ENCODE results near the gene MEAK7. TPM values are rescaled to one million over a fixed set of nuclear protein-coding genes. Genes with fewer than 3 reads are reported as not detected.
A peak's percentile ranks its signal among the peaks of the same experiment; 100 is the strongest.

MEAK7 gene, protein sequence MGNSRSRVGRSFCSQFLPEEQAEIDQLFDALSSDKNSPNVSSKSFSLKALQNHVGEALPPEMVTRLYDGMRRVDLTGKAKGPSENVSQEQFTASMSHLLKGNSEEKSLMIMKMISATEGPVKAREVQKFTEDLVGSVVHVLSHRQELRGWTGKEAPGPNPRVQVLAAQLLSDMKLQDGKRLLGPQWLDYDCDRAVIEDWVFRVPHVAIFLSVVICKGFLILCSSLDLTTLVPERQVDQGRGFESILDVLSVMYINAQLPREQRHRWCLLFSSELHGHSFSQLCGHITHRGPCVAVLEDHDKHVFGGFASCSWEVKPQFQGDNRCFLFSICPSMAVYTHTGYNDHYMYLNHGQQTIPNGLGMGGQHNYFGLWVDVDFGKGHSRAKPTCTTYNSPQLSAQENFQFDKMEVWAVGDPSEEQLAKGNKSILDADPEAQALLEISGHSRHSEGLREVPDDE
- 18.4 and 22.5 TPM in 2 replicates for total RNA-seq (ENCODE audit: low replicate concordance)

DNA sequence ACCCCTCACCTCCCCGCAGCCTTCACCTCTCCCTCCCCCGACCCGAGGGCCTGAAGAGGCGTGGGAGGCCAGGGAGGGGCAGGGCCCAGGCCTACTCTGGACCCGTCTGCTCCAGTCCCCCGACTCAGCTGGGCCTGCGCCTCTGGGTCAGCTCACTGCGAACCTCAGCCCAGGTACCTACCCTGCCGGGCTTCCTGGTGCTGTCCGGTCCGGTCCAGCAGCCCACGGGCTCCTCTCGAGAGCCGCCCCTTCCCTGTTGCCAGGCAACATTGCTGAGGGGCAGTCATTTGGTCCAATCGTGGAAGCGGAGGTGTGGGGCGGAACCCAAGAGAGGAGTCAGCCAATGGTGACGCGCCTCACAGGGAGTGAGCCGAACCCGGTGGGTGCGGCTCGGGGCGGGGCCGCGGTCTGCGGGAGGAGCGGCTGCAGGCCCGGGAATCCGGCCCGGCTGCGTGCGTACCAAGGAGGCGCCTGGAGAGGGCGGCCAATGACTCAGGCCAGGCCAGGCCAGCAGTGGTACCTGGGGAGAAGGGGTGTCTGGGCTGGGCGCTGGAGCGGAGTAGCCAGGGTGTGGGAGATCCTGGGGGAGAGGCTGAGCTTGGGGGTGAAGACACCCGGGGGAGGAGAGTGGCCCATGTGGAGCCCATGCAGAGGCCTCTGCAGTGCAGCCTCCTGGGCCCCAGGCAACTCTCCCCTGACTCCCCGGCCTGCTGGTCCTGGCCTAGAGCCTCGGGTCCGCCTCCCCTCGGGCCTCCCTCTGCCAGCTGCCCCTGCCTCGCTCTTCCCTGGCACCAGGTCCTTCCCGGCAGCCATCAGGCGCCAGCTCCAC lies at the start of gene MEAK7:
MEAK7 (minus strand) TSS at position 240 of the 829 bp plus-strand sequence. CDS start 6,573 bp downstream, outside the sequence.
- Histone ChIP-seq H3K36me3 (no peaks in the 10 kb centered on the region), H3K4me1 (peaks cover 5% of the 10 kb centered on the region), H3K79me2 (ENCODE audit: low read depth) (peaks cover 5% of the 10 kb centered on the region), H3K9me3 (ENCODE audit: low read depth) (no peaks in the 10 kb centered on the region), H4K20me1 (ENCODE audit: low read depth) (no peaks in the 10 kb centered on the region), H3K4me3 (peak within 1 kb of the TSS; percentile 89), H3K27me3 (no peaks in the 10 kb centered on the region), H3K9ac (peak within 1 kb of the TSS; percentile 47), H2AFZ (replicated peaks) (peak within 1 kb of the TSS; percentile 99), H3F3A (ENCODE audit: low read depth) (no peaks in the 10 kb centered on the region), H3K27ac (no peak within 1 kb of the TSS), H3K4me2 (peak within 1 kb of the TSS; percentile 88)
- peak within 1 kb of the TSS; percentile 89 for H3K27ac Mint-ChIP-seq
- peaks cover 15% of the 10 kb centered on the region for H3K27me3 Mint-ChIP-seq (ENCODE audit: insufficient read depth, low read depth)
- no peaks in the 10 kb centered on the region for H3K9me3 Mint-ChIP-seq
- H3K4me1 Mint-ChIP-seq = peaks cover 31% of the 10 kb centered on the region
- TF ChIP-seq, protein P1, sequence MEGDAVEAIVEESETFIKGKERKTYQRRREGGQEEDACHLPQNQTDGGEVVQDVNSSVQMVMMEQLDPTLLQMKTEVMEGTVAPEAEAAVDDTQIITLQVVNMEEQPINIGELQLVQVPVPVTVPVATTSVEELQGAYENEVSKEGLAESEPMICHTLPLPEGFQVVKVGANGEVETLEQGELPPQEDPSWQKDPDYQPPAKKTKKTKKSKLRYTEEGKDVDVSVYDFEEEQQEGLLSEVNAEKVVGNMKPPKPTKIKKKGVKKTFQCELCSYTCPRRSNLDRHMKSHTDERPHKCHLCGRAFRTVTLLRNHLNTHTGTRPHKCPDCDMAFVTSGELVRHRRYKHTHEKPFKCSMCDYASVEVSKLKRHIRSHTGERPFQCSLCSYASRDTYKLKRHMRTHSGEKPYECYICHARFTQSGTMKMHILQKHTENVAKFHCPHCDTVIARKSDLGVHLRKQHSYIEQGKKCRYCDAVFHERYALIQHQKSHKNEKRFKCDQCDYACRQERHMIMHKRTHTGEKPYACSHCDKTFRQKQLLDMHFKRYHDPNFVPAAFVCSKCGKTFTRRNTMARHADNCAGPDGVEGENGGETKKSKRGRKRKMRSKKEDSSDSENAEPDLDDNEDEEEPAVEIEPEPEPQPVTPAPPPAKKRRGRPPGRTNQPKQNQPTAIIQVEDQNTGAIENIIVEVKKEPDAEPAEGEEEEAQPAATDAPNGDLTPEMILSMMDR (IDR thresholded peaks at IDR 0.05) = peak; percentile 12
- no peak for TF ChIP-seq EZH2 (IDR thresholded peaks at IDR 0.05)
- H3K4me3 Mint-ChIP-seq = peak within 1 kb of the TSS; percentile 90
- H3K36me3 Mint-ChIP-seq = peaks cover 10% of the 10 kb centered on the region
- DNase-seq (ENCODE audit: low spot score) = peak; percentile 99

DNA sequence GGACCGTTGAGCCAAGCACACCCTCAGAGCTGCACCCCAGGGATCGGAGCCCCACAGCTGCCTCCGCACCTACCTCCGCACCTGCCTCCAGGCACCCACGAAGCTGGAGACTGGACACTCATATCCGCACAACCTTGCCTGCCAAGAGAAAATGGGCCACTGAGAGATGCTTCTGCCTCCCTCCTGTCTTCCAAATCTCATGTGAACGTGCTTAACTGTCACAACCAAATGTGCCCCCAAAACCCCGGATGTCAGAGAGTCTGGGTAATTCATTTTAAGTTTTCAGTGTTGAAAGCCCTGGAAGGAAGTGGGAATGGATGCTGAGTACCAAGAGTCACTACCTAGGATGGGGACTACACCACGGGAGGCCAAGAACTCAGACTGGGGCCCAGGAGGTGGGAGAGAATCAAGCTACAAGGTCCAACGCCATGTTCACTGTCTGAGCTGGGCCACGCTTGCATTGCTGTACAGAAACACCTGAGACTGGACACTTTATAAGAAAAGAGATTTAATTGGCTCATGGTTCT lies 49.5 kb upstream of the MEAK7 start:
- no peak for DNase-seq (ENCODE audit: low spot score)
- Histone ChIP-seq H4K20me1 (ENCODE audit: low read depth) (no peaks in the 10 kb centered on the region), H3K27ac (no peak overlapping the region), H3F3A (ENCODE audit: low read depth) (peaks cover 26% of the 10 kb centered on the region), H3K9ac (no peak overlapping the region), H3K4me1 (peaks cover 20% of the 10 kb centered on the region), H3K36me3 (no peaks in the 10 kb centered on the region), H3K27me3 (no peaks in the 10 kb centered on the region), H3K4me3 (no peak overlapping the region), H2AFZ (replicated peaks) (no peak overlapping the region), H3K79me2 (ENCODE audit: low read depth) (no peaks in the 10 kb centered on the region), H3K9me3 (ENCODE audit: low read depth) (no peaks in the 10 kb centered on the region), H3K4me2 (no peak overlapping the region)
- no peaks in the 10 kb centered on the region for H3K36me3 Mint-ChIP-seq
- TF ChIP-seq, protein P1 (IDR thresholded peaks at IDR 0.05) = no peak
- no peak for TF ChIP-seq EZH2 (IDR thresholded peaks at IDR 0.05)
- no peak for TF ChIP-seq EZH2phosphoT487 (IDR thresholded peaks at IDR 0.05)
- H3K27me3 Mint-ChIP-seq (ENCODE audit: insufficient read depth, low read depth) = peaks cover 13% of the 10 kb centered on the region
- no peaks in the 10 kb centered on the region for H3K9me3 Mint-ChIP-seq
- peak overlapping the region; percentile 52 for H3K4me3 Mint-ChIP-seq
- H3K27ac Mint-ChIP-seq = peak overlapping the region; percentile 20
- H3K4me1 Mint-ChIP-seq = peaks cover 74% of the 10 kb centered on the region

- H3K4me3 Mint-ChIP-seq = peak overlapping the region; percentile 38
- H3K4me1 Mint-ChIP-seq = peaks cover 71% of the 10 kb centered on the region
- H4K20me1 ChIP-seq (ENCODE audit: low read depth) = no peaks in the 10 kb centered on the region
- H3K36me3 ChIP-seq = no peaks in the 10 kb centered on the region
- no peaks in the 10 kb centered on the region for H3K79me2 ChIP-seq (ENCODE audit: low read depth)
- no peak overlapping the region for H2AFZ ChIP-seq (replicated peaks)
- TF ChIP-seq EZH2phosphoT487 (IDR thresholded peaks at IDR 0.05) (no peak), EZH2 (IDR thresholded peaks at IDR 0.05) (no peak)
- TF ChIP-seq, protein P1 (IDR thresholded peaks at IDR 0.05) = no peak
- H3K36me3 Mint-ChIP-seq = no peaks in the 10 kb centered on the region
- no peak overlapping the region for H3K9ac ChIP-seq
- DNase-seq (ENCODE audit: low spot score) = no peak
- no peak overlapping the region for H3K4me3 ChIP-seq
- no peaks in the 10 kb centered on the region for H3K9me3 ChIP-seq (ENCODE audit: low read depth)
- H3K27me3 Mint-ChIP-seq (ENCODE audit: insufficient read depth, low read depth) = peaks cover 11% of the 10 kb centered on the region
- H3K4me2 ChIP-seq = no peak overlapping the region
- H3K27ac ChIP-seq = no peak overlapping the region
- H3K4me1 ChIP-seq = peaks cover 33% of the 10 kb centered on the region
- no peaks in the 10 kb centered on the region for H3K27me3 ChIP-seq
- peaks cover 30% of the 10 kb centered on the region for H3F3A ChIP-seq (ENCODE audit: low read depth)
- H3K27ac Mint-ChIP-seq = no peak overlapping the region
- no peaks in the 10 kb centered on the region for H3K9me3 Mint-ChIP-seq
Observed at GRCh38 chr16:84552135-84552534, 47.7 kb upstream of the MEAK7 start.

All from neural progenitor cell (in vitro differentiated cells).